Cardiac fibroblast (primary cell): ENCODE measurements around the gene OR5AC2.

ENCODE experiments used
- DNase-seq, 2 donors: peaks; one replicate each; pipeline versions ENCODE4 v3.0.0 to v3.0.0-alpha.2; 2010; ENCODE audit warnings: low read depth in 2 of 2
- H3K4me3 ChIP-seq, 2 donors: replicated peaks in 1 of 2; 1 replicate in 1 of 2; 2 replicates in 1 of 2; pipeline ENCODE4 v1.5.1; 2011; ENCODE audit warnings: low read depth in 2 of 2, low read length in 2 of 2, mild to moderate bottlenecking in 2 of 2, moderate library complexity in 1 of 2
- CTCF ChIP-seq: IDR thresholded peaks from one replicate; pipeline ENCODE4 v1.5.1; 2011; ENCODE audit warnings: low read depth, mild to moderate bottlenecking, low read length, inconsistent platforms

Gene OR5AC2

DNA sequence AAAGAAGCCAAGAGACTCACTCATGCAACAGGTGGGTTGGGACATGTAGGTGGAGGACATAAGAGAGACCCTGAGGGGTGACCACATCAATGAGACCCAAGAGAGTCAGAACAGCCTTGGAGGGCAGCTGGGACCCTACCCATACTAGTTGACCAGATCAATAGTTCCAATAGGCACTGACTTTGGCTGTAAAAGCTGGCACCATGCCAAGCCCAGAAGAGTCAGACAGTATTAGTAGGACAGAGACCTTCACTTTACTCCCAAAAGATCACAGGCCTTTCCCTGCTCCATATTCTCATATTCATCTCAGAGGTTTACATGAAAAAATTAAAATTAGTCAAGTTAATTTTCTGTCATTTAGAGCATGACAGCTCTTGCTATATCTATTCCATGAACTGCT lies 30.9 kb upstream of the OR5AC2 start:
- no peak for DNase-seq
- no peak for TF ChIP-seq CTCF
- H3K4me3 ChIP-seq: no peak overlapping the region

GRCh38 chr3:98057631-98058030 lies 29.3 kb upstream of the OR5AC2 start:
- H3K4me3 ChIP-seq: no peak overlapping the region
- DNase-seq: no peak
- TF ChIP-seq CTCF: no peak

GRCh38 chr3:98058244-98058960 lies 28.6 kb upstream of the OR5AC2 start:
- TF ChIP-seq CTCF: no peak
- no peak overlapping the region for H3K4me3 ChIP-seq
- DNase-seq: no peak

GRCh38 chr3:98068824-98069223 lies 18.1 kb upstream of the OR5AC2 start:
- no peak for TF ChIP-seq CTCF

DNA sequence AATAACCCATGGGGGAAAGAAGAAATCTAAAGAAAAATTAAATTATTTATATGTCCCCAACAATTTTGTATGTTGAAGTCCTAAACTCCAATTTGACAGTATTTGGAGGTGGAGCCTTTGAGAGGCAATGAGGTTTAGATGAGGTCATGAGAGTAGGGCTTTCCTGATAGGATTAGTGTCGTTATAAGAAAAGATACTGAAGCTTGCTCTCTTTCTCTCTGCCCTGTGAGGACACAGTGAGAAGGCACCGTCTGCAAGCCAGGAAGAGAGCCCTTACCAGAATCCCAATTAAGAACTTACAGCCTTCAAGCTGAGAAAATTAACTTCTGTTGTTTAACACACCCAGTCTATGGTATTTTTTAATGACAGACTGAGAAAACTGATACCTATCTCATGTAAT lies 16.1 kb upstream of the OR5AC2 start:
- no peak overlapping the region for H3K4me3 ChIP-seq
- DNase-seq: no peak
- TF ChIP-seq CTCF: no peak

More at GRCh38 chr3:98068824-98069223, 18.1 kb upstream of the OR5AC2 start:
- H3K4me3 ChIP-seq: no peak overlapping the region
- DNase-seq: no peak

DNA sequence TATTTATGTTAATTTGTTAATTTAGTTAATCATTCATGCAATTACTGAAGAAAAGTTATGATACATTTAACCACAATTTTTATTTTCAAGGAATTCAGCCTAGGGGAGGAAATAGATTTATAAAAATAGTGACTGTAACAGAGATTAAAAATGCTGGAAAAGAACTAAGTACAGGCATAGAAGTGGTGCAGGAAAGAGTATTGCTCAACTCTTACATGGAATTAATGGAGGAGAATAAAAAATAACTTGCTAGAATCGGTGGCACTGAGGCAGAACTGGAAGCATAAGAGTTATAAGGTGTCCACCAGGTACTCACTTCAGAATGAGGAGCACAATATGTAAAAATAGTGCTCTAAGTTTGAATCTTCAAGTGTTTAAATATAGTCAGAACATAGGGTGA lies 13.5 kb upstream of the OR5AC2 start:
- no peak overlapping the region for H3K4me3 ChIP-seq
- no peak for TF ChIP-seq CTCF
- DNase-seq: no peak

DNA sequence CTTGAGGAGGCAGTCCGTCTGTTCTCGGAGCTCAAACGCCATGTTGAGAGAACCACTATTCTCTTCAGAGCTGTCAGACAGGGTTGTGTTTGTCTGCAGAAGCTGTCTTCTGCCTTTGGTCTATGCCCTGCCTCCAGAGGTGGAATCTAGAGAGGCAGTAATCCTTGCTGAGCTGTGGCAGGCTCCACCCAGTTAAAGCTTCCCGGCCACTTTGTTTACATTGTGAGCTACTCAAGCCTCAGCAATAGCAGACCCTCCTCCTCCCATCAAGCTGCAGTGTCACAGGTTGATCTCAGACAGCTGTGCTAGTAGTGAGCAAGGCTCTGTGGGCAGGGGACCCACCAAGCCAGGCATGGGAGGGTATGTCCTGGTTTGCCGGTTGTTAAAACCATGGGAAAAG lies 8.9 kb downstream of the OR5AC2 start:
- DNase-seq: no peak
- no peak overlapping the region for H3K4me3 ChIP-seq
- TF ChIP-seq CTCF: no peak
